ENCODE data around the gene FADD. TPM values are rescaled to one million over a fixed set of nuclear protein-coding genes. Genes with fewer than 3 reads are reported as not detected.
A peak's percentile ranks its signal among the peaks of the same experiment; 100 is the strongest.
"Not testable (repeated sequence)": the region's sequence is repeated elsewhere in the genome, so short reads cannot be mapped to it uniquely, and the experiment has no call there.

The FADD gene
- total RNA-seq, 2 donors from 2014 or later, result 7.1 to 11.1 TPM

DNA sequence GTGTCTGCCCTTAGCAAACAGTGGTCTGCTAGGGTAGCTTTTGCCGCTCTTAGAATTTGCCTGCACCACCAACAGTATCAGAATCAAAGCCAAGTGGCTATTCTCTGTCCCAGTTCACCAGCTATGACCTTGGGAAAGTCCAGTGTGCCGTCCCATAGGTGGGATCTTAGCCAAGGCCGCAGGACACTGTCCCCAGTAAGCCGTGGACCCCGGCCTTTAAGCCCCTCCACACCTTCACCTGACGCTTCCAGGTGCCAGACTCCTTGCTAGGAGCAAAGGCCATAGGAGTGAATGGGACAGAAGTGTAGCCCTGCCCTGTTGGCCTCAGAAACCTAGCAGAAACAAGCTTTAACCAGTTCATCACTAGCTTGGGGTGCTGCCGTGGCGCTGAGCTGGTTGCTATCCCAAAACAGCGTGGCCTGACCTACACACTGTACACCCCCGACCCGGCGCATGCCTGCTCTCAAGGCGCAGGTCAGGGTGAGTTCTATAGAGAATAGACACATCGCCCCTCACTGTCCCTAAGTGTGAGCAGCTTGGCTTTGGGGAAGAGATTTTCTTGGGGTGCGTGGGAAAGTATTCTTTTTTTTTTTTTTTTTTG, 4.5 kb downstream of the FADD start:
- Histone ChIP-seq H3K9me3 (no peaks in the 10 kb centered on the region), H3K4me1 (peaks cover 0 to 30% of the 10 kb centered on the region in 2 donors), H3K27me3 (no peaks in the 10 kb centered on the region), H3K36me3 (peaks cover 16% of the 10 kb centered on the region), H3K4me3 (no peak overlapping the region), H3K27ac (no peak overlapping the region)
- TF ChIP-seq, protein P1, sequence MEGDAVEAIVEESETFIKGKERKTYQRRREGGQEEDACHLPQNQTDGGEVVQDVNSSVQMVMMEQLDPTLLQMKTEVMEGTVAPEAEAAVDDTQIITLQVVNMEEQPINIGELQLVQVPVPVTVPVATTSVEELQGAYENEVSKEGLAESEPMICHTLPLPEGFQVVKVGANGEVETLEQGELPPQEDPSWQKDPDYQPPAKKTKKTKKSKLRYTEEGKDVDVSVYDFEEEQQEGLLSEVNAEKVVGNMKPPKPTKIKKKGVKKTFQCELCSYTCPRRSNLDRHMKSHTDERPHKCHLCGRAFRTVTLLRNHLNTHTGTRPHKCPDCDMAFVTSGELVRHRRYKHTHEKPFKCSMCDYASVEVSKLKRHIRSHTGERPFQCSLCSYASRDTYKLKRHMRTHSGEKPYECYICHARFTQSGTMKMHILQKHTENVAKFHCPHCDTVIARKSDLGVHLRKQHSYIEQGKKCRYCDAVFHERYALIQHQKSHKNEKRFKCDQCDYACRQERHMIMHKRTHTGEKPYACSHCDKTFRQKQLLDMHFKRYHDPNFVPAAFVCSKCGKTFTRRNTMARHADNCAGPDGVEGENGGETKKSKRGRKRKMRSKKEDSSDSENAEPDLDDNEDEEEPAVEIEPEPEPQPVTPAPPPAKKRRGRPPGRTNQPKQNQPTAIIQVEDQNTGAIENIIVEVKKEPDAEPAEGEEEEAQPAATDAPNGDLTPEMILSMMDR (IDR thresholded peaks at IDR 0.05), result no peak
- DNase-seq (ENCODE audit: low spot score), result no peak

DNA sequence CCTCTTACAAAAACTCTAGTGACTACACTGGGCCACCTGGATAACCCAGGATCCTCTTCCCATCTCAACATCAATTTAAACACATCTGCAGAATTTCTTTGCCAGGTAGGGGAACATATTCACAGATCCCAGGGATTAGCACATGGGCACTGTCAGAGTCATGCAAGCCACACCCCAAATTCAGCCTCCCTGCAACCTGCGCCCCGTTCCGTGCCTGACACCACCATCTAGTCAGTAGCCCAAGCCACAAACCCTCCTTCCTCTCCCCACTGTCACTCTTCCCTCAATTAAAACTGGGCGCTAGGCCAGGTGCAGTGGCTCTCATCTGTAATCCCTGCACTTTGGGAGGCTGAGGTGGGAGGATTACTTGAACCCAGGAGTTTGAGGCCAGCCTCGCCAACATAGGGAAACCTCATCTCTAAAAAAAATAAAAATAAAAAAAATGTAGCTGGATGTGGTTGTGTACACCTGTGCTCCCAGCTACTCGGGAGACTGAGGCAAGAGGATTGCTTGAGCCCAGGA, 6.4 kb downstream of the FADD start:
- Histone ChIP-seq H3K27ac (no peak overlapping the region), H3K4me3 (no peak overlapping the region), H3K36me3 (peaks cover 16% of the 10 kb centered on the region), H3K9me3 (no peaks in the 10 kb centered on the region), H3K4me1 (peaks cover 0 to 22% of the 10 kb centered on the region in 2 donors), H3K27me3 (no peaks in the 10 kb centered on the region)
- TF ChIP-seq, protein P1 (IDR thresholded peaks at IDR 0.05), result no peak
- DNase-seq (ENCODE audit: low spot score), result no peak

DNA sequence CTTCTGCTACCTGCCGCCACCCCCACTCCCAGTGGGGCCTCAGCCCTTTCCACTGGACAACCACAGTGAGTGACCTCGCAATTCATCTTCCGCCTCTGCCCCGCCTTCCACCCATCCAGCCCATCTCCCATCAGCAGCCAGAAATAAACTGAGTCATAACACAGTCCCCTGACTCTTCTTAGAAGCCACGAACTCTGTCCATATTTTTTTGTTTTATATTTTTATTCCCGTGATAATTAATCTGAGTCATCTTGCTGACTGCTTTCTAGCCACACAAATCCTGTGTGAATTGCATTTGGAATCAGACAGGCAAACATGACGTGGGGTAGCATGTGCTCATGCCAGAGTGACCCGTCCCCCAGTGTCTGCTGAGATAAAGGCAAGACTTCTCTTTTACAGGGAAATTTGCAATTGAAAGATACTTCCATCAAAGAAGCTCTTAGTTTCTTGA, 7.0 kb downstream of the FADD start:
- H3K4me3 ChIP-seq, result no peak overlapping the region
- TF ChIP-seq, protein P1 (IDR thresholded peaks at IDR 0.05), result no peak
- H3K9me3 ChIP-seq, result no peaks in the 10 kb centered on the region
- H3K4me1 ChIP-seq, result peaks cover 0 to 15% of the 10 kb centered on the region in 2 donors
- peaks cover 16% of the 10 kb centered on the region for H3K36me3 ChIP-seq
- no peaks in the 10 kb centered on the region for H3K27me3 ChIP-seq
- no peak overlapping the region for H3K27ac ChIP-seq
- DNase-seq (ENCODE audit: low spot score), result no peak

DNA sequence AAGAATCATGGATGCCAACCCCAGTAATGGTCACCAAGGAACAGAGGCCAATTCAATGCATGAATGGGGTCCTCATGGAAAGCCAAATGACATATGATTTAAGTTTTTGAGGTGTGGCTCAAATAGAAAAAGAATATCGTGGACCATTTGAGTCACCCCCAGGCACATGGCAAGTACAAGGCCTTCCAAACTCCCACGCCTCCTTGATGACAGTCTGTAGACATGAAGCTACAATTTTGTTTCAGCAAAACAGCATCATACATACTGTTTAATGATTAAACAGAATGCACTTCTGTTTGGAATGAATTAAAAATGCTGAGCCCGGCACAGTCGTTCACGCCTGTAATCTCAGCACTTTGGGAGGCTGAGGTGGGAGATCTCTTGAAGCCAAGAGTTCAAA, 7.4 kb downstream of the FADD start:
- Histone ChIP-seq H3K9me3 (no peaks in the 10 kb centered on the region), H3K36me3 (peaks cover 16% of the 10 kb centered on the region), H3K27ac (no peak overlapping the region), H3K27me3 (no peaks in the 10 kb centered on the region), H3K4me3 (no peak overlapping the region), H3K4me1 (peaks cover 0 to 11% of the 10 kb centered on the region in 2 donors)
- TF ChIP-seq, protein P1 (IDR thresholded peaks at IDR 0.05), result no peak
- DNase-seq (ENCODE audit: low spot score), result no peak

DNA sequence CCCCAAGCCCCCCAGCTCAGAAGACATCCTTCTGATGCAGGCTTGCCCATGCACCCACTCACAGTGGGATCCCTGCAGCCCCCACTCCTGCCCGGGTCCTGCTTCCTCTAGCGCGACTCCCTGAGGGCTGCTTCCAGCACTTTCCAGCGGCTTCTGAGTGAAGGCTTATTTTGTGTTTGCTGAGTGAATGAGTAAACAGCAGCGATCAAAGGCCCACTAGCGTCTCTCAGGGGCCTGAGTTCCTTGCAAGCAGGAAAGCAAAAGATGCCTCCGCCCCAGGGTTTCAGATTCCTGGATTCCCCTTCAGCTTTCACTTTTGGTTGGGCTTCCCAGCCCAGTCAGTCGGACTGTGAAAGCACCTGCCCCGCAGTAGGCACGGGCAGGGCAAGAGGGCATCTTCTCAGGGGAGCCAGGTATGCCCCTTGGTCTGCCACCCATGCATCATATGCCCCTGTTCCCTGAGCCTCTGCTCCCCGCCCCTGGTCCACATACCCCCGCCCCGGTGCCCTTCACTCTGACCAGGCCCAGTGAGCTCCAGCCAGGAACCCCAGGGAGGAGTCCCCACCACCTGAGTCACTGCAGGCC, 9.2 kb downstream of the FADD start:
- DNase-seq (ENCODE audit: low spot score), result no peak
- H3K4me3 ChIP-seq, result peak overlapping the region in 1 of 2 donors; percentile 16
- H3K9me3 ChIP-seq, result no peaks in the 10 kb centered on the region
- H3K27me3 ChIP-seq, result no peaks in the 10 kb centered on the region
- TF ChIP-seq, protein P1 (IDR thresholded peaks at IDR 0.05), result no peak
- H3K27ac ChIP-seq, result no peak overlapping the region
- peaks cover 0 to 5% of the 10 kb centered on the region in 2 donors for H3K4me1 ChIP-seq
- peaks cover 7% of the 10 kb centered on the region for H3K36me3 ChIP-seq

DNA sequence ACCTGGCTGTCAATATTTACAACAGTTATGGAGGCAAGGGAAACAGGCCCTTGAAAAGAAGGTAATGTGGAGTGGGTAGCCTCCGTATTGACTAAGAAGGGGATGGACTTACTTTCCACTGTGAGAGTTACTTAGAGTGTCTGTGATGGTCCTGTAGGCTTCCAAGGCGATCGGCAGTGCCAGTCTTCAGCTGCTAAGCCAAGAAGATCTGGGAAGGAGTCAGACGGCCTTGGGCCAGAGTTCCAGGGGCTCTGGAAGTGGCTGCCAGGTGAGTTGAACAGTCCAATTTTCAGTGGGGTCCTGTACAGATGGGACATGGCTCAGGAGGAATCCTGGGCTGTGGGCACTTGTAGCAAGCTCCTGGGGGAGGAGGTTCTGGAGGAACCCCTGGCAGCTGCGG, 14.3 kb downstream of the FADD start:
- H3K4me3 ChIP-seq; H3K27ac ChIP-seq; H3K4me1 ChIP-seq; H3K36me3 ChIP-seq; H3K9me3 ChIP-seq; H3K27me3 ChIP-seq; DNase-seq (ENCODE audit: low spot score): not testable (repeated sequence)

DNA sequence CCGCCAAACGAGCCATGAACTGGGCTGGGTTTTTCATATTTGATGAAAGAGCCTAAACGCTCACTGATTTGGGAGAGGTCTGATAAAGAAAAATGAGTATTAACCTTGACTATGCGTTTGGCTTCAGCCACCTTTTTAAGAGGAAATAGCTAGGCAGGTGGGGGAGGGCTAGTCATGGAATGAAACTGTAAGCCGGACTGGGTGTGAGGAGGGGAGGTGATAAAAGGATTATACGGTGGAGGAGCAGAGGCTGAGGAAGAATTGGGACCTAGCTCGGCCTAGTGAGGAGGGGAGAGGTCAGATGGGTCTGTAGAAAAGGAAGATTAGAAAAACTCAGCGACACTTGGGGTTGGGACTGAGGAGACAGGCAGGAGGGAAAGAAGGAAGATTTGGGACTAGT, 15.0 kb downstream of the FADD start:
- H3K4me3 ChIP-seq; H3K4me1 ChIP-seq; DNase-seq (ENCODE audit: low spot score); H3K9me3 ChIP-seq; H3K27me3 ChIP-seq; H3K27ac ChIP-seq; H3K36me3 ChIP-seq: not testable (repeated sequence)
